SK-N-SH (cell line): ENCODE data around the gene PPP1R3C. TPM values are rescaled to one million over a fixed set of nuclear protein-coding genes. Genes with fewer than 3 reads are reported as not detected.

Experiments used
- CTCF ChIA-PET: fragments of 300-600, 350-600 bp; formaldehyde crosslinking; extraction: SDS; loops from one replicate; lab custom pipeline; 2021; lab: Yijun Ruan, JAX
- POLR2A ChIA-PET: fragments of 350-600 bp; sonication (Branson Sonifier 250); formaldehyde crosslinking; extraction: SDS; loops from one replicate; lab custom pipeline; 2020; ENCODE audit warnings: antibody characterized with exemption, inconsistent platforms; lab: Yijun Ruan, JAX
- DNase-seq: peaks from one replicate; pipeline ENCODE4 v3.0.0; 2012
- H2AFZ ChIP-seq: fragments of 200-600 bp; sonication (generic); 2 replicates; pipeline ENCODE4 v1.8.1; 2016; ENCODE audit warnings: antibody characterized with exemption, mild to moderate bottlenecking, low read depth
- H3F3A ChIP-seq: fragments of 200-600 bp; sonication (generic); replicated peaks from 2 replicates; pipeline ENCODE3; 2016; ENCODE audit warnings: antibody characterized with exemption, mild to moderate bottlenecking; ENCODE audit not compliant: insufficient read depth
- H3K27ac ChIP-seq, 2 experiments: fragments of 200-500 bp in 1 of 2; fragments of 200-600 bp in 1 of 2; sonication (Bioruptor generic) in 1 of 2; sonication (generic), shearing (Covaris generic) in 1 of 2; 2 replicates each; pipeline versions ENCODE4 v1.5.1 to v1.6.1; 2014 to 2016; ENCODE audit warnings: low read depth in 2 of 2, inconsistent platforms in 1 of 2, low read length in 1 of 2, mild to moderate bottlenecking in 1 of 2, mixed read lengths in 1 of 2
- H3K27me3 ChIP-seq: fragments of 200-600 bp; sonication (generic), shearing (Covaris generic); 2 replicates; pipeline ENCODE4 v1.6.1; 2016; ENCODE audit warnings: mixed run types; ENCODE audit not compliant: insufficient read depth
- H3K36me3 ChIP-seq, 2 experiments: fragments of 200-500 bp in 1 of 2; fragments of 200-600 bp in 1 of 2; sonication (Bioruptor generic) in 1 of 2; sonication (generic) in 1 of 2; replicated peaks in 1 of 2; 2 replicates each; pipeline versions ENCODE3 to v1.5.1; 2014 to 2016; ENCODE audit warnings: low read length in 1 of 2, mild to moderate bottlenecking in 1 of 2; ENCODE audit not compliant: insufficient read depth in 2 of 2, control insufficient read depth in 1 of 2
- H3K4me1 ChIP-seq, 2 experiments: fragments of 200-500 bp in 1 of 2; fragments of 200-600 bp in 1 of 2; sonication (Bioruptor generic) in 1 of 2; sonication (generic), shearing (Covaris generic) in 1 of 2; 2 replicates each; pipeline versions ENCODE4 v1.5.1 to v1.6.1; 2014 to 2016; ENCODE audit warnings: low read depth in 1 of 2, low read length in 1 of 2, mixed run types in 1 of 2; ENCODE audit not compliant: insufficient read depth in 2 of 2, control insufficient read depth in 1 of 2
- H3K4me2 ChIP-seq: fragments of 200-600 bp; sonication (generic), shearing (Covaris generic); 2 replicates; pipeline ENCODE4 v1.6.1; 2017; ENCODE audit warnings: mixed run types
- H3K4me3 ChIP-seq, 2 experiments: fragments of 200-500 bp in 1 of 2; fragments of 200-600 bp in 1 of 2; sonication (Bioruptor generic) in 1 of 2; sonication (generic), shearing (Covaris generic) in 1 of 2; 2 replicates each; pipeline versions ENCODE4 v1.5.1 to v1.8.1; 2014 to 2016; ENCODE audit warnings: low read depth in 2 of 2, inconsistent platforms in 1 of 2, low read length in 1 of 2, mild to moderate bottlenecking in 1 of 2, mixed read lengths in 1 of 2, moderate library complexity in 1 of 2
- H3K79me2 ChIP-seq: fragments of 200-600 bp; sonication (generic); 2 replicates; pipeline ENCODE4 v1.8.1; 2017; ENCODE audit warnings: mild to moderate bottlenecking; ENCODE audit not compliant: insufficient read depth
- H3K9ac ChIP-seq: fragments of 200-600 bp; sonication (generic); 2 replicates; pipeline ENCODE4 v1.6.1; 2017; ENCODE audit warnings: mixed run types
- H3K9me2 ChIP-seq: fragments of 200-600 bp; sonication (generic); 2 replicates; pipeline ENCODE4 v1.6.1; 2017; ENCODE audit warnings: mixed run types
- H3K9me3 ChIP-seq: fragments of 200-600 bp; sonication (generic); 2 replicates; pipeline ENCODE4 v1.6.1; 2017; ENCODE audit warnings: mixed run types, mild to moderate bottlenecking, moderate library complexity
- H4K20me1 ChIP-seq: fragments of 200-600 bp; sonication (generic); 2 replicates; pipeline ENCODE4 v1.6.1; 2017; ENCODE audit warnings: mild to moderate bottlenecking, mixed run types; ENCODE audit not compliant: insufficient read depth
- CHD2 ChIP-seq: fragments of 150-350 bp; IDR thresholded peaks from 2 replicates; pipeline ENCODE4 v1.6.1; 2018; ENCODE audit warnings: low read length; ENCODE audit not compliant: partially characterized antibody
- ELF1 ChIP-seq: IDR thresholded peaks from 2 replicates; pipeline ENCODE4 v1.4.0; 2012
- EZH2phosphoT487 ChIP-seq: fragments of 200-600 bp; sonication (generic); IDR thresholded peaks from 2 replicates; pipeline ENCODE4 v1.6.1; 2017; ENCODE audit warnings: low read depth, mixed run types, mild to moderate bottlenecking, antibody characterized with exemption, moderate library complexity, borderline replicate concordance
- FOSL2 ChIP-seq: IDR thresholded peaks from 2 replicates; pipeline ENCODE4 v1.4.0; 2012; ENCODE audit warnings: low read depth, mild to moderate bottlenecking, moderate library complexity, borderline replicate concordance
- GABPA ChIP-seq: IDR thresholded peaks from 2 replicates; pipeline ENCODE4 v1.4.0; 2012; ENCODE audit warnings: low read depth, mild to moderate bottlenecking
- JUND ChIP-seq: IDR thresholded peaks from 2 replicates; pipeline ENCODE4 v1.4.0; 2012
- MEF2A ChIP-seq: IDR thresholded peaks from 2 replicates; pipeline ENCODE4 v1.4.0; 2012; ENCODE audit warnings: low read depth, borderline replicate concordance
- MXI1 ChIP-seq: IDR thresholded peaks from 2 replicates; pipeline ENCODE4 v1.6.1; 2012; ENCODE audit warnings: mild to moderate bottlenecking, low read depth, low read length, improper control_type of control experiment
- NFIC ChIP-seq: IDR thresholded peaks from 2 replicates; pipeline ENCODE4 v1.4.0; 2012; ENCODE audit warnings: borderline replicate concordance
- POLR2AphosphoS5 ChIP-seq: IDR thresholded peaks from 2 replicates; pipeline ENCODE4 v1.6.1; 2012; ENCODE audit warnings: low read depth, low read length
- RAD21 ChIP-seq: IDR thresholded peaks from 2 replicates; pipeline ENCODE4 v1.6.1; 2012; ENCODE audit warnings: mild to moderate bottlenecking, low read length
- RCOR1 ChIP-seq: fragments of 150-350 bp; IDR thresholded peaks from 2 replicates; pipeline ENCODE4 v1.6.1; 2017; ENCODE audit warnings: antibody characterized with exemption, low read length
- RFX5 ChIP-seq: IDR thresholded peaks from 2 replicates; pipeline ENCODE4 v1.6.1; 2012; ENCODE audit warnings: mild to moderate bottlenecking, improper control_type of control experiment, low read length
- SIN3A ChIP-seq: IDR thresholded peaks from 2 replicates; pipeline ENCODE4 v1.6.1; 2012; ENCODE audit warnings: low read depth, mild to moderate bottlenecking, low read length, moderate library complexity, borderline replicate concordance
- SMC3 ChIP-seq: IDR thresholded peaks from 2 replicates; pipeline ENCODE4 v1.6.1; 2012; ENCODE audit warnings: low read depth, low read length, improper control_type of control experiment
- TAF1 ChIP-seq: IDR thresholded peaks from 2 replicates; pipeline ENCODE4 v1.6.1; 2012; ENCODE audit warnings: low read depth, mild to moderate bottlenecking, low read length, moderate library complexity, borderline replicate concordance
- TCF12 ChIP-seq: IDR thresholded peaks from 2 replicates; pipeline ENCODE4 v1.4.0; 2012
- TEAD4 ChIP-seq: IDR thresholded peaks from 2 replicates; pipeline ENCODE4 v1.4.0; 2012; ENCODE audit warnings: mild to moderate bottlenecking, borderline replicate concordance; ENCODE audit not compliant: insufficient read depth
- YY1 ChIP-seq: IDR thresholded peaks from 2 replicates; pipeline ENCODE4 v1.4.0; 2012; ENCODE audit warnings: low read depth, mild to moderate bottlenecking
- whole genome bisulfite sequencing: methylation state at CpG from one replicate; pipeline ENCODE4 v1.1.6; 2017; ENCODE audit warnings: low lambda C conversion rate; 5-methylcytosine and 5-hydroxymethylcytosine counted together
- polyA plus RNA-seq, 3 experiments: library from polyadenylated mRNA; depleted of rRNA; stranded (reverse); fragments of >200 nt; gene quantifications; 2 replicates each; pipeline ENCODE4 v1.2.3, GENCODE V29; 2012
- TF ChIP-seq, protein P1 (sequence below): IDR thresholded peaks from 2 replicates; pipeline ENCODE4 v1.4.0; 2012; ENCODE audit warnings: low read depth, borderline replicate concordance
- TF ChIP-seq, protein P2 (sequence below): fragments of 150-350 bp; IDR thresholded peaks from 2 replicates; pipeline ENCODE4 v1.6.1; 2016; ENCODE audit warnings: mild to moderate bottlenecking, low read depth, low read length
- TF ChIP-seq, protein P3 (sequence below): fragments of 200-600 bp; sonication (generic); IDR thresholded peaks from 2 replicates; pipeline ENCODE4 v1.6.1; 2017; ENCODE audit warnings: antibody characterized with exemption, mild to moderate bottlenecking, moderate library complexity
- TF ChIP-seq, protein P4 (sequence below): IDR thresholded peaks from 2 replicates; pipeline ENCODE4 v1.6.1; 2012; ENCODE audit warnings: mild to moderate bottlenecking, low read depth, low read length, moderate library complexity

Gene PPP1R3C
- polyA plus RNA-seq, 1 of the 3 experiments (the other 2 are of a cell fraction): 9.0 TPM

DNA sequence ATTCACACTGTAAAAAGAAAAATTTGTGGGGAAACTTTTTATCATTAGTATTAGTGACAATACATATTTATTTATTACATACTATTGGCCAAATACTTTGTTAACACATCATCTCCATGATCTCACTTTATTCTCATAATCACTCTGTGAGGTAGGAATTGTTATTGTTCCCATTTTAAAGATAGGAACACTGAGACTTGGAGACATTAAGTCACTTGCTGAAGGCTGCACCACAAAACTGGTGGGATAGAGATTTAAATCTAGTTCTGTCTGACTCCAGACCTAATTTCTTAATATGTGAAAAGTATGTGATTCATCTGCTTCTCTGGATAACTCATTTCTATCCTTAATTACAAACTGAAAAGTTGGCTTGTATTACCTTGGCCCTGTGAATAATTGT is 8.2 kb downstream of the PPP1R3C start (continued):
- TF ChIP-seq MXI1 (no peak), CHD2 (no peak), TEAD4 (no peak), RCOR1 (no peak), SMC3 (no peak), TCF12 (no peak), RAD21 (no peak)
- TF ChIP-seq, protein P1, sequence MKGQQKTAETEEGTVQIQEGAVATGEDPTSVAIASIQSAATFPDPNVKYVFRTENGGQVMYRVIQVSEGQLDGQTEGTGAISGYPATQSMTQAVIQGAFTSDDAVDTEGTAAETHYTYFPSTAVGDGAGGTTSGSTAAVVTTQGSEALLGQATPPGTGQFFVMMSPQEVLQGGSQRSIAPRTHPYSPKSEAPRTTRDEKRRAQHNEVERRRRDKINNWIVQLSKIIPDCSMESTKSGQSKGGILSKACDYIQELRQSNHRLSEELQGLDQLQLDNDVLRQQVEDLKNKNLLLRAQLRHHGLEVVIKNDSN: no peak
- TF ChIP-seq, all 33 proteins: peak for 0

DNA sequence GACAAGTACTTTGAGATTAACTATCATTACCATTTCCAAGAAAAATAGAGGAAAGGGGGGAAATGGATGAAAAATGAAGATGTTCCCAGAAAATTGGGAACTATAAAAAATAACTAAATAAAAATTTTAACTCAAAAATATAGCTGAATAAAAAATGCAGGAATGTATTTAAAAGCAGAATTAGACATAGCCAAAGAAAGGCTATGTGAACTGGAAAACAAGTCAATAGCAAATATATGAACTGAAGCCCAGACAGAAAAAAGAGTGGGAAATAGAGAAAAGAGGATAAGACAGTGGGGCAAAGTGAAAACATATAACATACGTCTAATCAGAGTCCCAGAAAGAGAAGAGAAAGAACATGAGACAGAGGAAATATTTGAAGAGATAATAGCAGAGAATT is 10.3 kb downstream of the PPP1R3C start:
- no peaks in the 10 kb centered on the region for H3K9me2 ChIP-seq
- no peak overlapping the region for H3K4me2 ChIP-seq
- no peak overlapping the region for H3K27ac ChIP-seq
- peaks cover 0 to 13% of the 10 kb centered on the region in 2 experiments for H3K36me3 ChIP-seq
- no peak overlapping the region for H2AFZ ChIP-seq
- H3K9me3 ChIP-seq: no peaks in the 10 kb centered on the region; the same call in 1 of the 2 replicates
- H3K9ac ChIP-seq: no peak overlapping the region
- H3K4me1 ChIP-seq: peaks cover 0 to 7% of the 10 kb centered on the region in 2 experiments; a peak in 2 of 4 replicates
- H3K4me3 ChIP-seq: no peak overlapping the region
- H3F3A ChIP-seq: peaks cover 11% of the 10 kb centered on the region
- ChIA-PET POLR2A (no interaction called here), CTCF (no interaction called here)
- 100% methylated on average over 1 of the region's 1 CpG for WGBS
- no peak for DNase-seq
- no peaks in the 10 kb centered on the region for H4K20me1 ChIP-seq
- H3K79me2 ChIP-seq: no peaks in the 10 kb centered on the region
- TF ChIP-seq EZH2phosphoT487 (no peak), NFIC (no peak), MEF2A (no peak), RAD21 (no peak), YY1 (no peak), MXI1 (no peak), FOSL2 (no peak), JUND (no peak), POLR2AphosphoS5 (no peak), ELF1 (no peak), SIN3A (no peak), GABPA (no peak), RCOR1 (no peak), TAF1 (no peak), RFX5 (no peak)
- TF ChIP-seq, protein P2, sequence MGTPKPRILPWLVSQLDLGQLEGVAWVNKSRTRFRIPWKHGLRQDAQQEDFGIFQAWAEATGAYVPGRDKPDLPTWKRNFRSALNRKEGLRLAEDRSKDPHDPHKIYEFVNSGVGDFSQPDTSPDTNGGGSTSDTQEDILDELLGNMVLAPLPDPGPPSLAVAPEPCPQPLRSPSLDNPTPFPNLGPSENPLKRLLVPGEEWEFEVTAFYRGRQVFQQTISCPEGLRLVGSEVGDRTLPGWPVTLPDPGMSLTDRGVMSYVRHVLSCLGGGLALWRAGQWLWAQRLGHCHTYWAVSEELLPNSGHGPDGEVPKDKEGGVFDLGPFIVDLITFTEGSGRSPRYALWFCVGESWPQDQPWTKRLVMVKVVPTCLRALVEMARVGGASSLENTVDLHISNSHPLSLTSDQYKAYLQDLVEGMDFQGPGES: no peak
- TF ChIP-seq, protein P1: no peak
- TF ChIP-seq, protein P3, sequence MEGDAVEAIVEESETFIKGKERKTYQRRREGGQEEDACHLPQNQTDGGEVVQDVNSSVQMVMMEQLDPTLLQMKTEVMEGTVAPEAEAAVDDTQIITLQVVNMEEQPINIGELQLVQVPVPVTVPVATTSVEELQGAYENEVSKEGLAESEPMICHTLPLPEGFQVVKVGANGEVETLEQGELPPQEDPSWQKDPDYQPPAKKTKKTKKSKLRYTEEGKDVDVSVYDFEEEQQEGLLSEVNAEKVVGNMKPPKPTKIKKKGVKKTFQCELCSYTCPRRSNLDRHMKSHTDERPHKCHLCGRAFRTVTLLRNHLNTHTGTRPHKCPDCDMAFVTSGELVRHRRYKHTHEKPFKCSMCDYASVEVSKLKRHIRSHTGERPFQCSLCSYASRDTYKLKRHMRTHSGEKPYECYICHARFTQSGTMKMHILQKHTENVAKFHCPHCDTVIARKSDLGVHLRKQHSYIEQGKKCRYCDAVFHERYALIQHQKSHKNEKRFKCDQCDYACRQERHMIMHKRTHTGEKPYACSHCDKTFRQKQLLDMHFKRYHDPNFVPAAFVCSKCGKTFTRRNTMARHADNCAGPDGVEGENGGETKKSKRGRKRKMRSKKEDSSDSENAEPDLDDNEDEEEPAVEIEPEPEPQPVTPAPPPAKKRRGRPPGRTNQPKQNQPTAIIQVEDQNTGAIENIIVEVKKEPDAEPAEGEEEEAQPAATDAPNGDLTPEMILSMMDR: no peak
- TF ChIP-seq, protein P4, sequence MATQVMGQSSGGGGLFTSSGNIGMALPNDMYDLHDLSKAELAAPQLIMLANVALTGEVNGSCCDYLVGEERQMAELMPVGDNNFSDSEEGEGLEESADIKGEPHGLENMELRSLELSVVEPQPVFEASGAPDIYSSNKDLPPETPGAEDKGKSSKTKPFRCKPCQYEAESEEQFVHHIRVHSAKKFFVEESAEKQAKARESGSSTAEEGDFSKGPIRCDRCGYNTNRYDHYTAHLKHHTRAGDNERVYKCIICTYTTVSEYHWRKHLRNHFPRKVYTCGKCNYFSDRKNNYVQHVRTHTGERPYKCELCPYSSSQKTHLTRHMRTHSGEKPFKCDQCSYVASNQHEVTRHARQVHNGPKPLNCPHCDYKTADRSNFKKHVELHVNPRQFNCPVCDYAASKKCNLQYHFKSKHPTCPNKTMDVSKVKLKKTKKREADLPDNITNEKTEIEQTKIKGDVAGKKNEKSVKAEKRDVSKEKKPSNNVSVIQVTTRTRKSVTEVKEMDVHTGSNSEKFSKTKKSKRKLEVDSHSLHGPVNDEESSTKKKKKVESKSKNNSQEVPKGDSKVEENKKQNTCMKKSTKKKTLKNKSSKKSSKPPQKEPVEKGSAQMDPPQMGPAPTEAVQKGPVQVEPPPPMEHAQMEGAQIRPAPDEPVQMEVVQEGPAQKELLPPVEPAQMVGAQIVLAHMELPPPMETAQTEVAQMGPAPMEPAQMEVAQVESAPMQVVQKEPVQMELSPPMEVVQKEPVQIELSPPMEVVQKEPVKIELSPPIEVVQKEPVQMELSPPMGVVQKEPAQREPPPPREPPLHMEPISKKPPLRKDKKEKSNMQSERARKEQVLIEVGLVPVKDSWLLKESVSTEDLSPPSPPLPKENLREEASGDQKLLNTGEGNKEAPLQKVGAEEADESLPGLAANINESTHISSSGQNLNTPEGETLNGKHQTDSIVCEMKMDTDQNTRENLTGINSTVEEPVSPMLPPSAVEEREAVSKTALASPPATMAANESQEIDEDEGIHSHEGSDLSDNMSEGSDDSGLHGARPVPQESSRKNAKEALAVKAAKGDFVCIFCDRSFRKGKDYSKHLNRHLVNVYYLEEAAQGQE: no peak
- TF ChIP-seq, all 33 proteins: peak for 0
- H3K27me3 ChIP-seq: no peaks in the 10 kb centered on the region
